Activated CD4-positive, CD25-positive, alpha-beta regulatory T cell (primary cell): ENCODE measurements around the gene HAO2.
"Not testable (repeated sequence)": the region's sequence is repeated elsewhere in the genome, so short reads cannot be mapped to it uniquely, and the experiment has no call there.

Experiments used
- DNase-seq, 4 experiments: peaks; one replicate each; lab custom pipeline; 2025; lab: John Stamatoyannopoulos, UW

Gene HAO2

GRCh38 chr1:119345398-119345797 is 23.2 kb upstream of the HAO2 start:
- no peak for DNase-seq

GRCh38 chr1:119347858-119348257 is 20.7 kb upstream of the HAO2 start:
- DNase-seq: no peak

- no peak for DNase-seq
Observed at GRCh38 chr1:119348941-119349340, 19.6 kb upstream of the HAO2 start.

- DNase-seq: not testable (repeated sequence)
Observed at GRCh38 chr1:119350866-119351265, 17.7 kb upstream of the HAO2 start.

- DNase-seq: no peak
Observed at GRCh38 chr1:119351997-119352396, 16.6 kb upstream of the HAO2 start.

GRCh38 chr1:119353836-119354235 is 14.7 kb upstream of the HAO2 start:
- DNase-seq: no peak

GRCh38 chr1:119358636-119359035 is 9.9 kb upstream of the HAO2 start:
- DNase-seq: no peak

- DNase-seq: no peak
Observed at GRCh38 chr1:119359730-119360129, 8.9 kb upstream of the HAO2 start.

GRCh38 chr1:119361205-119361604 is 7.4 kb upstream of the HAO2 start:
- no peak for DNase-seq

GRCh38 chr1:119361620-119362344 is 6.8 kb upstream of the HAO2 start:
- DNase-seq: no peak

- DNase-seq: no peak
Observed at GRCh38 chr1:119363162-119363561, 5.4 kb upstream of the HAO2 start.

GRCh38 chr1:119364640-119365039 is 3.9 kb upstream of the HAO2 start:
- no peak for DNase-seq

GRCh38 chr1:119366424-119366823 is 2.2 kb upstream of the HAO2 start:
- DNase-seq: no peak

- no peak for DNase-seq
Observed at GRCh38 chr1:119367432-119368124, 1.0 kb upstream of the HAO2 start.

GRCh38 chr1:119370748-119371147 is 2.2 kb downstream of the HAO2 start:
- DNase-seq: no peak

- DNase-seq: no peak
Observed at GRCh38 chr1:119371815-119372214, 3.2 kb downstream of the HAO2 start.

GRCh38 chr1:119372503-119373086 is 4.0 kb downstream of the HAO2 start:
- DNase-seq: no peak

GRCh38 chr1:119373465-119373864 is 4.9 kb downstream of the HAO2 start:
- no peak for DNase-seq

- no peak for DNase-seq
Observed at GRCh38 chr1:119374208-119374874, 5.8 kb downstream of the HAO2 start.

- no peak for DNase-seq
Observed at GRCh38 chr1:119375366-119375765, 6.8 kb downstream of the HAO2 start.

GRCh38 chr1:119376594-119376993 is 8.0 kb downstream of the HAO2 start:
- no peak for DNase-seq

- not testable (repeated sequence) for DNase-seq
Observed at GRCh38 chr1:119377594-119377993, 9.0 kb downstream of the HAO2 start.

GRCh38 chr1:119379117-119379516 is 10.5 kb downstream of the HAO2 start:
- DNase-seq: no peak
